Spleen (tissue), 7 donors: ENCODE data around the gene DPAGT1.

Source experiments
- POLR2A ChIP-seq, 3 donors: fragments of 450-650 bp; IDR thresholded peaks; one replicate each; pipeline ENCODE4 v1.5.1; 2017; ENCODE audit warnings: antibody characterized with exemption in 3 of 3, mild to moderate bottlenecking in 1 of 3
- TF ChIP-seq, protein P1 (sequence below), 11 experiments: fragments of 200-600 bp in 7 of 11; fragments of 450-650 bp in 4 of 11; sonication (generic) in 4 of 11; IDR thresholded peaks in 8 of 11; conservative IDR thresholded peaks in 3 of 11; 1 replicate in 7 of 11; 2 replicates in 4 of 11; pipeline versions ENCODE4 v1.4.0 to v1.8.0; 2016 to 2021; ENCODE audit warnings: antibody characterized with exemption in 11 of 11, inconsistent platforms in 4 of 11, mild to moderate bottlenecking in 1 of 11
- donor health status: DM: no; HTN: no; CAD: no; lungs with moderate emphysema.
- donor health status: DM: no; HTN: no; CAD: no.
- donor health status: DM: no; HTN: no; CAD: no.

DNA sequence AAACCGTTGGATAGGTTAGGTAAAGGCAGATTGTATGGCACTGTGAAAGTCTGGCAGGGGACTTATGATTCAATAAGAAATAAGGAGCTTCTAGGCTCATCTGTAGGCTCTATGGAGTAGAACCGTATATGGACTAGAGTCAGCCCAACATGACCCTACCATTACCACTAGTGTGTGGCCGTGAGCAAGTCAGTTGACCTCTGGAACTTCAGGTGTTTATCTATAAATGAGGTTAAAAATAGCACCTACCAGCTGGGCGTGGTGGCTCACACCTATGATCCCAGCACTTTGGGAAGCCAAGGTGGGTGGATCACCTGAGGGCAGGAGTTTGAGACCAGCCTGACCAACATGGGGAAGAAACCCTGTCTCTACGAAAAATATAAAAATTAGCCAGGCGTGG lies 24.2 kb upstream of the DPAGT1 start:
- TF ChIP-seq, protein P1, sequence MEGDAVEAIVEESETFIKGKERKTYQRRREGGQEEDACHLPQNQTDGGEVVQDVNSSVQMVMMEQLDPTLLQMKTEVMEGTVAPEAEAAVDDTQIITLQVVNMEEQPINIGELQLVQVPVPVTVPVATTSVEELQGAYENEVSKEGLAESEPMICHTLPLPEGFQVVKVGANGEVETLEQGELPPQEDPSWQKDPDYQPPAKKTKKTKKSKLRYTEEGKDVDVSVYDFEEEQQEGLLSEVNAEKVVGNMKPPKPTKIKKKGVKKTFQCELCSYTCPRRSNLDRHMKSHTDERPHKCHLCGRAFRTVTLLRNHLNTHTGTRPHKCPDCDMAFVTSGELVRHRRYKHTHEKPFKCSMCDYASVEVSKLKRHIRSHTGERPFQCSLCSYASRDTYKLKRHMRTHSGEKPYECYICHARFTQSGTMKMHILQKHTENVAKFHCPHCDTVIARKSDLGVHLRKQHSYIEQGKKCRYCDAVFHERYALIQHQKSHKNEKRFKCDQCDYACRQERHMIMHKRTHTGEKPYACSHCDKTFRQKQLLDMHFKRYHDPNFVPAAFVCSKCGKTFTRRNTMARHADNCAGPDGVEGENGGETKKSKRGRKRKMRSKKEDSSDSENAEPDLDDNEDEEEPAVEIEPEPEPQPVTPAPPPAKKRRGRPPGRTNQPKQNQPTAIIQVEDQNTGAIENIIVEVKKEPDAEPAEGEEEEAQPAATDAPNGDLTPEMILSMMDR (IDR thresholded peaks at IDR 0.05 in 8 of 11, conservative IDR thresholded peaks at IDR 0.05 in 3 of 11): no peak
- no peak for TF ChIP-seq POLR2A (IDR thresholded peaks at IDR 0.05)
